SH-SY5Y (cell line): ENCODE measurements around the gene ARHGAP6.

Source experiments
- GATA2 ChIP-seq: IDR thresholded peaks from 2 replicates; pipeline ENCODE4 v1.6.1; 2011; ENCODE audit warnings: mild to moderate bottlenecking, low read depth, low read length
- GATA3 ChIP-seq: IDR thresholded peaks from 2 replicates; pipeline ENCODE4 v1.6.1; 2011; ENCODE audit warnings: low read depth, mild to moderate bottlenecking, low read length, moderate library complexity

ARHGAP6 gene

GRCh38 chrX:11447418-11447817, 218.3 kb downstream of the ARHGAP6 start:
- TF ChIP-seq GATA3, result no peak
- no peak for TF ChIP-seq GATA2

GRCh38 chrX:11446949-11447348, 218.8 kb downstream of the ARHGAP6 start:
- no peak for TF ChIP-seq GATA2
- no peak for TF ChIP-seq GATA3

GRCh38 chrX:11446336-11446735, 219.4 kb downstream of the ARHGAP6 start:
- TF ChIP-seq GATA2 (no peak), GATA3 (no peak)

DNA sequence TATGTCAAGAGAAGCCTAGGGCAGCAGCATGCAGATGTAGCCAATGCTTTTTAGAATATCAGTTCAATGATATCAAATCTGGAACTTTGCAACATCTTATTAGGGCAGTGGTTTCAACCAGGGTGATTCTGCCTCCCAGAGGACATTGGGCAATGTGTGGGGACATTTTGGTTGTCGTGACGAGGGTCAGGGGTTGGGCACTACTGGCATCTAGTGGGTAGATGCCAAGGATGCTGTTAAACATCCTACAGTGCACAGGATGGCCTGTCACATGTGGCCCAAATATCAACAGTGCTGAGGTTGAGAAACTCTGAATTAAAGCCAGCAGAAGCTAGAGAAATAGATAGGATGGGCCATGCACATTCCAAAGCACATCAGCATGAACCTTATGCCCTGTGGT, 220.2 kb downstream of the ARHGAP6 start:
- TF ChIP-seq GATA3 (no peak), GATA2 (no peak)

GRCh38 chrX:11444052-11444451, 221.7 kb downstream of the ARHGAP6 start:
- no peak for TF ChIP-seq GATA2
- TF ChIP-seq GATA3, result no peak

DNA sequence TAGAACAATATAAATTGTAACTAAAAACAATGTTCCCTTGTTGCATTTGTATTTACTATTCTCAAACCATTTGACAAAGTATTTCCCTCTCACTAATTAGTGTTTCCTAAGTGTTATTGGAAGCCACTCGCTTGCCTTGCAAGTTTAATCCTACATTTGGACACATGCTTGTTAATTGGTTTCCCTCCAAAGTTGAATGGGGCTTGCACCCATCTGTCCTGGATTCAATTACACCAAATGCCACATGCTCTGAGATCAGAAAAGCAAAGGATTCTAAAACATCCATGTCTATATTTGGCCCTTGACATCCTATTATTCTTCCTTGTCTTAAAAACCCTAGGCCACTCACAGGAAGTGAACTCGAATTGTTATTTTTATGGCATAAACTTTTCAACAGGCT, 225.9 kb downstream of the ARHGAP6 start:
- TF ChIP-seq GATA3 (no peak), GATA2 (no peak)

DNA sequence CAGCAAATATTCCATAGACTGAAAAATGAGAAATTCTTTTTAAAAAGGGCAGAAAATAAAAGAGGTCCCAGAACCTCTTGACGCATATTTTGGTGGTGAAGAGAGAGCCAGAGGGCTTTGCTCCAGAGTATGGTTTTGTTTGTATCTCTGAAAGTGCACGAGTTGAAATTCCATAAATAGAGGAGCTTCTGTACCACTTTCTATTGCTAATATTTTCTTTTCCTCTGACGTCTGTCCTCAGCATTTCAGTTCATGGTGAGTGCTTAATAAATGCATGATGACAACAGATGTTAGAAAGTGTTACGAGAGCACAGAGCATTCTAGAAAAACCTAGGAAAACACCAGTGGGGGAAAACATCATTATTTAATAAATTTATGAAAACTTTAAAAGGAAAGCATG, 227.0 kb downstream of the ARHGAP6 start:
- TF ChIP-seq GATA2, result no peak
- no peak for TF ChIP-seq GATA3

DNA sequence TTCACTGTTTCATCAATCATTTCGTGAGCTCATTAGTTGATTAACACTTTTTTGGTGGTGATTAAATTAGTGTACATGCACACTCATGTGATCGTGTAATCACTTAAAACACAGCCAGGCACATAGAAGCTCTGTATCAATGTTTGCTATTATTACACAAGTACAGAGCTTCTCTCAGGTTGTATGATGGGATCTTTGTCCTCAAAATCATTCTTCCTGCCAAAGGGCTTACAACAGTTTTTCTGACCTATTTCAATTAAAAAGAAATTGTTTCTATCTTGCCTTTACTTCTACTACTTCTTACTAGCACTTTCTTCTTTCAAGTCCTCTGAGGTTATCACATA, 227.4 kb downstream of the ARHGAP6 start:
- TF ChIP-seq GATA3 (no peak), GATA2 (no peak)

DNA sequence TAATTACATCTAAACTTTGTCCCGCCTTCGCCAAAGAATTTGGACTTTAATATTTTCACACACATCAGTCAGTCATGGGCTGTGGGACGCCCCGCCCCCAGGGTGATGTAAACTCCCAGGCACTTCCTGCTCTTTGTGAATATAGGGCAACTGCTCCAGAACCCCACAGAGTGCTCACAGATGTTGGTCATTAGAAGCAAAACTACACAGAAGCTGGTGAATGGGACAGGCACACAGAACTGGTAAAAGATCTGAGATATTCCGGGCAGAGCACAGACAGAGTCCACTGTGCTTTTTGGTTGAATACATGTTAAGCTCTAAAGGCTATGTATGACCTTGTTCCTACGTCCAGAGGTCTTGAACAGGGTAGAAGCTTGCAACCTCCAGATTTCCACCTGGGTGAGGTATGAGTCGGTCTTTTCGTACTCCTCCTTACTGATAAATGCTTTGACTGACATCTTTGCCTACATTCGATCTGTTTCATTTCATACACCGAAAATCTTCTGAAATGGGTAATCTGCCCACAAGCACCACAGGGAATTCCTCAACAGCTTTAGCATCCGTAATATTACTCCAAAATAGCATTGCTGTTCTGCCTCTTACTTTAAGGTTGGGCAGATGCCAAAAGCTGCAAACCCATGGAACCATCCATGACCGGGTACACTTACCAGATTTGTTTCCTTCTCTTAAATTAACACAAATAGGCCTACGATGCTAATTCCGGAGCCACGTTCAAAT, 227.9 kb downstream of the ARHGAP6 start:
- TF ChIP-seq GATA3 (no peak), GATA2 (no peak)

DNA sequence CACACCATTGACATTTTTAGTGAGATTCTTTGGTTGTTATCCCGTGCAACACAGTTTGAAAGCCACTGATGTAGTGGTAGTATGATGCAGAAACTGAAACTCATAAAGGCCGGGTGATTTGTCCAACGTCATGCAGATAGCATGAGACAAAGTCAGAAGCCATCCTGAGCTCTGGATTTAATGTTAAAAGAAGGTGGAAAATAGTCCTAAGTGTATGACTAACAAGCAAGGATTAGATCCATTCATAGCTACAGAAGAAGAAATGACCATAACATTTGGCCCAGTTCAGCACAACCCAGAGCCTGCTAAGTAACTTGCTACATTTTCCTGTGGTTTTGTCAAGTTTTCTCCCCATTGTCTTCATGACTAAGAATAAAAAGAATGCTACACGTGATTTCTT, 230.2 kb downstream of the ARHGAP6 start:
- TF ChIP-seq GATA2, result no peak
- no peak for TF ChIP-seq GATA3

DNA sequence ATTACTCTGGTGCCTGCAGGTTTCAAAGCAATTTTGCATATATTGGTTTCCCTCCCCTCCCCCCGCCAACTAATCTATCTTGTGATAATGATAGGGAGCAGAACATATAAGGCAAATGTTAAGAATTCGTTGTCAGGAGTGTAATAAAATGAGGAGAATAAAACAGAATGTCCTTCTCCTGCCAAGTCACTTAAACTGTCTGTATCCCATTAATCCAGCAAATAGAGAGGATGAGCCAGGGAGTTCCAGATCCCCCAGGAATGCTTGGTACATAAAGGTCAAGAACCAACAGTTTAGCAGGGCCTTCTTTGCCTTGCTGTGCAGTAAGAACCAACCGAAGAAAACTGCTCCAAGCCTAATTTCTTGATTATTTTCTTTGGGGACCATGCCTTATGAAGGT, 231.1 kb downstream of the ARHGAP6 start:
- TF ChIP-seq GATA3 (no peak), GATA2 (no peak)

GRCh38 chrX:11431786-11432185, 233.9 kb downstream of the ARHGAP6 start:
- TF ChIP-seq GATA3 (no peak), GATA2 (no peak)

DNA sequence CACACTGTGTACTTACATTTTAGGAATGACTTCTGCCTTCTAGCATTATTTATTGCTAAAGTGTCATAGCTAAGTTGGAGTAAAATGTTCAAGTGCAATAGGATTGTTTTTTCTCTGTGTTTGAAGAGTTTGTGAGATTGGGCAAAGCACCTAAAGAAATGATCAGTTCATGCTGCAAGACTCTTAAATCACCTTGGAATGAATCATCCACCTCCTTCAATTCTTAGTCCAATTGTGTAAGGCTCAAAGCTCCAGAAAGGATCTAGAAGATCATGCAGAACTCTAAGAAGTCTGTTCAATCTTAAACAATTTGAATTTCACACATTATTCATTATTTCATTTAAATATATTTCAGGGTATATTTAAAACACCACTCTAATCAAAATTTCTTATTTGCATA, 235.4 kb downstream of the ARHGAP6 start:
- TF ChIP-seq GATA2, result no peak
- TF ChIP-seq GATA3, result no peak

GRCh38 chrX:11429538-11430085, 236.1 kb downstream of the ARHGAP6 start:
- TF ChIP-seq GATA2 (no peak), GATA3 (no peak)

- no peak for TF ChIP-seq GATA2
- no peak for TF ChIP-seq GATA3
These were observed 238.2 kb downstream of the ARHGAP6 start for GRCh38 chrX:11427453-11428071.
